UCSD-AML1 (cell line): ENCODE measurements around the gene ALDH3B1.

ENCODE experiments used
- DNase-seq: peaks from one replicate; lab custom pipeline; 2025; ENCODE audit not compliant: unreplicated experiment; lab: John Stamatoyannopoulos, UW

The ALDH3B1 gene

DNA sequence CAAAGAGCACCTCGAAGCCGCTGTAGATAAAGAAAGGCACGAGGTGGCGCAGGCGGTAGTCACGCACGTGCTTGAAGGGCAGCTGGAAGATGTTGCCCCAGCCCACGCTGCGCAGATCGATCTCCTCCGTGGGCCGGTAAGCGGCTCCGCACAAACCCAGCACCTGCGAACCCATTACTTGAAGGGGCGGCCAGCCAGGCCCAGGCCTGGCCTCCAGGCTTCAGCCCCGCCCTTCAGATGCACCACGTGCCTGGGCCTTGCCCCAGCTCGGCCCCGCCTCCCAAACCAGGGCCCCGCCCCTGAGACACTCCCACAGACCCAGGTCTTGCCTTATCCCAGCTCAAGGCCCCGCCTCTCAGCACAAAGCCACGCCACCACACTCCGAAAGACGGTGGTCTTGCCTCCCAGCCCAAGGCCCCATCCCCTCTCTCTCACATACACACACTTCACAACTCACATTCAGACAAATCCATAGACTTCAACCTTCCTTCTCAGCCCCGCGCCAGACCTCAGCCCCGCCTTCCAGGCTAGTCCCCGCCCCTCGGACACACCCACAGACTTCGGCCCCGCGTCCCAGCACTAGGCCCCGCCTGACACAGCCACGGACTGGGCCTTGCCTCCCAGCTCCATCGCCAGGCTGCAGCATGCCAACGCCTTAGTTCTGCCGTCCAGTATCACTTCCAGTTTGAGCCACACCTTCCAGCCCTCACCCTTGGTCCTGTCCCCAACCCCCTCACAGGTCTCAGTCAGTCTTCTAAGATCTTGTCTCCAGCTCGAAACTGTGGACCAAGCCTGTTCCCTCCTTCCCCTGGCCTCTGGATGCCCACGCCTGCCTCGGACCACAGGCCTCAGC, 13.3 kb upstream of the ALDH3B1 start:
- DNase-seq: no peak

DNA sequence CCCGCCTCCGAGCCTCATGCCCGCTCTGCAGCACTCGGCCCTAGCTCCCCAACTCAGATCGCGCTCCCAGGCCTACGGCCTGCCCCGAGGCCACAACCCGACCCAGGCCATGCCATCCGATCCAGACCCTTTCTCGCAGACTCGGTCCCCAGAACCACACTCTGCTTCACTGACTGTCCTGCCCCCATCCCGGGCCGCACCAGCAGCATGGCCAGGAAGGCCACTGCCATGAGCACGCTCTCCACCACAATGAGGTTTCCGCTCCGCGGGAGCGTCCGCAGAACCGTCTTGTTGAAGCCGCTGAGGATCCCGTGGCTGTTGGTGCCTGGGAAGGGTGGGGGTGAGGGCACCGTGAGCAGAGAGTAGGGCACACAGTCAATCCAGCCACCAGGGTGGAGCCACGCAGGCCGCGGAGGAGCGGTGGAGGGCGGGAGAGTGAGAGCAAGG, 12.6 kb upstream of the ALDH3B1 start:
- DNase-seq: no peak

DNA sequence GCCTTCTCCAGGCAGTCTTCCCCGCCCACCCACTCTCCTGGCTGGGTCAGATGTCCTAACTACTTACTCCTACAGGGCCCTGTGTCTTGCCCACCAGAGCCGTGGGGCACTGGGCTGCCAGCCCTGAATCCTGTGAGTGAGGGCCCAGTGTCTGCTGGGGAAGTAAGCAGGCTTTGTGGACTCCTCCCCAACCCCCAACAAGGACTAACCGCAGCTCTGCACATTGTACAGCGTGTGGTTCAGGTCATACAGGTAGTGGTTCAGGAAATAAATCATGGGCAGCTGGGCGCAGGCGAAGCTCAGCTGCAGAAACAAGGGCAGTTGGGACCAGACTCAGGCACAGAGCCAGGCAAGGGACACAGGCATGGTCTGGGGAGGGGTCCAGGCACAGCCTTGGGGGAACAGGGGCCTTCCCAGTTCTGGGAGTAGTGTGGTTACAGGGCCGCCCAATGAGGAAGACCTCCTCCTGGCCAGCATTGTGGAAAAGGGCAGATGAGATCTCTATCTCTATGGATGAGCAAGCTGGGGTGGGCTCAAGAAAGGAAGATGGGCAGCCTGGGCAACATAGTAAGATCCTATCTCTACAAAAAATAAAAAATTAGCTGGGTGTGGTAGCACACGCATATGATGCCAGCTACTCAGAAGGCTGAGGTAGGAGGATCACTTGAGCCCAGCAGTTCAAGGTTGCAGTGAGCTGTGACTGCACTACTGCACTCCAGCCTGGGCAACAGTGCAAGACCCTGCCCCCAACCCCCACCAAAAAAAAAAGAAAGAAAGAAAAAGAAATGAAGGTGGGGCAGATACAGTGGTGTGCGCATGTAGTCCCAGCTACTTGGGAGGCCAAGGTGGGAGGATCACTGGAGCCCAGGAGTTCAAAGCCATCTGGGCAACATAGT, 11.7 kb upstream of the ALDH3B1 start:
- DNase-seq: no peak

DNA sequence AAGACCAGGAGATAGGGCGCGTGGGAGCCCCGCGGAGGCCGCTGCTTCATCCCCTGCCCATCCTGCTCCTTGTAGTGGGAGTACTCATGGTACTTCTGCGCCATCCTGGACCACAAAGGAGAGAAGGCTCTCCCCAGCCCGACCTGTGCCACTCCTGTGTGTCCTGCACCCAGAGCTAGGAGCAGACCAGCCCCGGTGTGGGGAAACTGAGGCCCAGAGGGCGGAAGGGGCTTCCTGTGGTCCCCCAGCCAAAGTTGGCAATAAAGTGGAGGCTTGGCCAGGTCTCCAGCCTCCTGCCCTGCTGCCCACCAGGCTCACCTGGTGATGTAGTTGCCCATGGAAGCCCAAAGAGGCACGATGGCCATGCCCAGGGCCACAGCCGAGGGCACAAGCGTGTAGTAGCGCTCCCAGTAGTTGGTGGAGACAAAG, 10.9 kb upstream of the ALDH3B1 start:
- no peak for DNase-seq

DNA sequence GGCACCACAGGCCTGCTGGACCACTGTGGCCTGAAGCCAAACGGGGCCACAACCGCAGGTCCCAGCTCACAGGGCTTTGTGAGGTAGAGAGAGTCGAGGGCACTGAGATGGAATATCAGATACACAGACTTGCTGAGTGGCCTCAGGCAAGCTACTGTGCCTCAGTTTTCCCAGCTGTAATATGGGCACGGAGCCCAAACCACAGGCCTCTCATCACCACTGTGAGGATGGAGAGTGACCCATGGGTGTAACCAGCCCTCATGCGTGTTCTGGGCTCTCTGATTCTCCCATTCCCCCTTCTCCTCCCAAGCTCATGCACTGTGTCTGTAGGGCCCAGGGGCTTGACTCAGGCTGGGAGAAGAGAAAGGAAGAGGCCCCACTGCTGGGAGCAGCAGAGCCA, 10.4 kb upstream of the ALDH3B1 start:
- DNase-seq: no peak

DNA sequence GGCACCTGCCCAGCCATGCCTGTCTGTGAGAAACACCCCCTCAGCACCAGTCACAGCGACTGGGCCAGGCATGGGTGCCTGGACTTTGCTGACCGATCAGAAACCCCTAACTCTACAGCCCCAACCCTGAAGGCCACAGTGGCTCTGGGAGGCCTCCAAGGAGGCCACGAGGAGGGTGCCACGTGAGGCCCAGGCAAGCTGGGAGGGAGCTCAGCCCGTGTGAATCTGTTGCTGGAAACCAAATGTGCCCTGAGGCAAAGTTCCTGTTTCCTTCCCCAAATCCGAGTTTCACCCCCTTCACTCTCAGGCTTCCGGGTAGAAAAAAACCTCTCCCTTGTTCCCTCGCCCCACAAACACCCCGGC, 7.6 kb upstream of the ALDH3B1 start:
- no peak for DNase-seq

DNA sequence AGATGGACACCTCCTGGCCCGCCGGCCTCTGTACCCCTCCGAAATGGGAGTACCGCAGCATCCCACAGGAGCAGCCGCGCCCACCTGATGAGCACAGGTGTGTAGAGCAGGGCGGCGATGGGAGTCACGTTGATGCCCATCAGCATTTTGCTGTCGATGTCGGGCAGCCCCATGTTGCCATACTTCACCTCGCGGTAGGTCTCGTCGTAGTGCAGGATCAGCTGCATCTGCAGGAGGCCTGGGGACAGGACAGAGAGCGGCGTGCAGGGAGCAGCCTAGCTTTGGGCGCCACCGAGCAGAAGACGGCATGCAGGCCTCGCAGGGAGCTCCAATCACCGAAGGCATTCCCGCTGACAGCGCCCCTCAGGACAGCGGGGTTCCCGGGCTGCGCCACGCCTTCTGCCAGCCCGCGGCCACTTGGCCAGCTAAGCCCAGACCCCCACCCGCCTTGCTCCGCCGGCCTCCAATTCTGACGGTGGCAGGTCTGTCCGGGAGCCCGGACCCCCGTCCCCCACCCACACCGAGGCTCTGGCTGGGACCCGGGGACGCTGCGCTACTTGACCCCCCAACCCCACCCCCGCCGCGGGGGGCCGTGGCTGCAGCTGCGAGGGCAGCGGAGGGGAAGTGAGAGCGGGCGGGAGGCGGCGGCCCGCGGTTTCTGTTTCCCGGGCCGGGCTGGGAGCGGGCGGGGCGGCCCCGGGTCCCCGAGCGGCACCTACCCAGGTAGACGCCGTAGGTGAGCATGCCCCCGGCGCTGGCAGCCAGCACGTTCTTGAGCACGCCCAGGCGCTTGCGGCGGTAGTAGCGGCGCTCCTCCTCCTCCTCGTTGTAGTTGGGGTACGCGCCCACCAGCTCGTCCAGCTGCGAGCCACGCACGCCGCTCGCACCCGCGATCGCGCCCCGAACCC, 6.9 kb upstream of the ALDH3B1 start:
- no peak for DNase-seq

DNA sequence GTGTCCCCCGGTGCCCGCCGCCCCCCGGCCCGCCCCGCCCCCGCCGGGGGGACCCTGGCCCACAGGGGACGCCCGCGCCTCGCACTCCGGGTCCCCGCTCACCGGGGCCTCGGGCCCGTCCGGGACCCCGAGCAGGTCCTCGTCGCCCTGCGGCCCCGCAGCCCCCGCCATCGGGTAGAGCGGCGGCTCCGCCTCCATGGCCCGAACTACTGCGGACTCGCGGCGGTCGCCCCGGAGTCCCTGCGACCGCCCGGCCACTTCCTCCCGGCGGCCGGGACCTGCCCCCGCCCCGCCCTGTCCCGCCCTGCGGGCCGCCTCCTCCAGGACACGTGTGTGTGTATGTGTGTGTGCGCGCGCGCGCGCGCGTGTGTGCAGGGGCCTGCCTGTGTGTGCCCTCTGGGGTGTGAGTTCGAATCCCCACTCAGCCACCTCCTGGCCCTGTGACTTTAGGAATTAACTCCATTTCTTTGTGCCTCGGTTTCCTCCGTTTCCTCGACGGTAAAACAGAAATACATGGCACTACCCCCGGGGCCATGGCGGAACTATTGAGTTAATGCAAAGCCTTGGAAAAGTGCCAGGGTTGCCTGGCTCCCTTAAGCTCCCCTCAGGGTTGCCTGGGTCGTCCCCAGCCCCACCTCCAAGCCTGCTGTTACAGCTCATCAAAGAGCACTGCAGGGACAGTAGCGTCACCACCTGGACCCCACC, 6.1 kb upstream of the ALDH3B1 start, which contains the start of gene UNC93B1:
Gene UNC93B1, minus strand, starts transcription at position 252 of the 705 bp plus-strand sequence. Its CDS starts 54 bp downstream, at position 198.
- DNase-seq: peak; percentile 93

DNA sequence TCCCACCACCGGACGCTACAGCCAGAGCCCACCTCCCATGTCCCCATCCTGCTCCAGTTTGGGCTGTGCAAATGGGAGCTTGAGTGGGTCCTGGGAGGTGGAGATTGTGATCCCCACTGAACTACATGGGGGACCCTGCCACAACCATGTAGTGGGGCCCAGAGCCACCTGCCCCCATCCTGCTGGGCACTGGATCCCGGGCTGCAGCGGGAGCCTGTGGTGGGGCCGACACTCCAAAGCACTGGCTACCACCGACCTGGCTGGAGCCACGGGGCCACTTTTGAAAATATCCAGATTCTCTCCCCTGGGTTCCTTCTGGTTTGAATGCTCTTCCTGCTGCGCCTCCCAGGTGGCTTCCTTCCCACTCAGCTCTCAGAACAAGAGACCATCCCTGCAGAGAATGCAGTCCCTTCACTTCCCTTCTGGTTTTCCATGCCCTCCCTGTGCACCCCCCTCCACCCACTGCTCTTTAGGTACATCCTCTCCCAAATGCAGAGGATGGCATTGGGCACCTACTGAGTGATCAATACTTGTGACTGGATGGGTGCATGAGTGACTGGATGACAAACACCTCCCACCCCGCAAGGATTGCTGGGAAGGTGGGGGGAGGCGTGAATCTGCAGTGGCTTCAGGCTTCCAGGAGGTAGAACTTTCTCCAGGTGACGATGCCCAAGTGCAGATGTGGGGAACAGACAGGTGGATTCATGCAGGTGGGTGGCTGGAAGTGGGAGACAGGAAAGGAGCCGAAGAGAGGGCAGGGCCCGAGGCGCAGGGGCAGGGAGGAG, 5.4 kb upstream of the ALDH3B1 start:
- no peak for DNase-seq

DNA sequence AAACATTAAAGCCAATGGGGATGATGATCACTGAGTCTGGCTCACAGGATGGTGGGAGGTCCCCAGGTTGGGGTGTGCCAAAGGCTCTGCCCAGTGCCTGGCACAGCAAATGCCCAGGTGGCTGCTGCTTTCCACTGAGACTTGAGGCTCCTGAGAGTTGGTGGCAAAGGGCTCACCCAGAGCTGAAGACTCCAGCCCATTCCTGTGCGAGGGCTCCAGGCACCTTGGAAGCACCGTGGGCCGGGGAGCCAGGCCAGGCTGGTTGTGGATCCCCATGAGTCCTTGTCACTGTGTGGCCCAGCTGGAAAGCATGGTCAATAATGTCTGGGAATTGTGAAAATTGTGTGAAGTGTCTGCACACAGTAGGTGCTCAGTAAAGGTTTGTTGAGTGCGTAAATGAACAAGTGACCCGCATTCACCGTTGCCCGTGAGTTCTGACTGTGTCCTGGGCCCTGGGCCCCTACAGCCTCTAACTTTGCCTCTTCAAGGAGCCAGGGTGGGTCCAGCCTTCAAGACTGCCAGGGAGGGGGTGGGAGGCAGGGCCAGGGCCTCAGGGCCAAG, 3.4 kb upstream of the ALDH3B1 start:
- no peak for DNase-seq

DNA sequence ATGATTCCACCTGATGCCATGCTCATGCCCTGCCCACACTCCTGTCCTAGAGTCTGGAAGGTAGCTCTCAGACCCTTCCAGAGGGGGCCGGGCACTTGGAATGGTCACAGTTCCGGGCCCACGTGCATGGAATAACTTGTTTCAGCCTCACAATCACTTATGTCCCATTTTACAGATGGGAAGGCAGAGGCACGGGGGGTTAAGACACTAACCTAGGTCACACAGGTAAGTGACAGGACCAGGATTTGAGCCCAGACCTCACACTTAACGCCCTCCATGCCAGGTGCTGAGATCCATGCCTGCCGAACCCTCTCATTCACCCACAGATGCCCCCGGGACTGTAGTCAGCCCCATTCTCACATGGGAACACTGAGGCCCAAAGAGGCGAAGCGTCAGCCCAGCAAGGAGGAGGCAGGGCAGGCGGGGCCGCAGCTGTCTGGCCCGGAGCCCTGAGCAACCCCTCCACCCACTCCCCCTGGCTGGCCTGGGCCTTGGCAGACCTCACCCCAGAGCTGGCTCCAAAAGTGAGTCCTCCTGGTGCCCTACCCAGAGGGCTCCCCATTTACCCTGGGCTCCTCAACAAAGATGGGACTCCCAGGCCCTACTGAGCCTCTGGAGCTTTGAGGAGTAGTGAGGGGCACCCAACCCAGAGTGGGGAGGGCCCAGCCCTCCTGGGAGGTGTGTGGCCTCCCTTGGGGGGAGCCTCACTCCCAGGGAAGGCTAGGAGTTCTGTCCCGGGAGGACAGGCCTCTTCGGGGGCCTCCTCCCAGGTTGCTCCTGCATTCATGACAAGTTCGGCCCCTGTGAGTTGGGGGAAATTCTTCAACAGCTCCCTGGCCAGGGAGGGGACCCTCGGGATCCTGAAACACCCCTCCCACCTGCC, 2.4 kb upstream of the ALDH3B1 start:
- DNase-seq: no peak

DNA sequence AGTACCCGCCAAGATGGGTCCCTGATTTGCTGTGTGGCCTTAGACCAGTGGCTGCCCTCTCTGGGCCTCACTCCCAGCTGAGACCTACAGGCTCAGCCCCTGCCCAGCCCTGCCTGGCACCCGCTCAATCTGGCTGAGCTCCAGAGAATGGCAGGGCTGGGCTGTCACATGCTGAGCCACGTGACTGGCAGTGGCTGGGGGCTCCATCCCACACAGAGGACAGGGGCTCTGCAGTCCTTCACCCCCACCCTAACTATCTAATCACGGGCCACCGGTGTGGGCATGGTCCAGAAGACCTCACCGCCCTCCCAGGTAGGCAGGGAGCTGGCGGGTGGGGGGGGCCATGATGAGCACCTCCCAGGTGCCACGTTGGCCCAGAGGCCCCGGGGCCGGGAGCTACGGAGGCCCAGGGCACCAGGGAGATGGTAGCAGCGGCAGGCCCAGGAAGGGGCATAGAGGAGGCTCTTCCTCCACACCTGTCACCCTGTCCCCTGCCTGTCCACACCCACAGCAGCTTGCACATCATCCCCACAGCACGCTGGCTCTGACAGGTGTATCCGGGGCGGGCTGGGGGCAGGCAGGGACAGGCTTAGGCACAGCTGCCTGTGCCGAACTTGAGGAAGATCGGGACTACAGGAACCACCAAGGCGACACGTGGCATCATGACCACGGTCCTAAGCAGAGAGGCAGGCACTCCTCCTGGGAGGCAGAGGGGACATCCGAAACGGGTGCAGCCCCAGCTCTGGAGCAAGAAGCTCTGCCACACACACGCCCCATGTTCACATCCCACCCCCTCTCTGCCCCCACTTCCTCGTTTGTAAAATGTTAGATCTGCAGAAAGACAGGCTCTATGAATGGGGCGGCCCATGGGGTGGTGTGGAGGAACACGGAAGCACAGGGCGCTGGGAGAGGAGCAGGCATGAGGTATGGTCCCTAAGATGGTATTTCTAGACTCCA, 1.5 kb upstream of the ALDH3B1 start:
- DNase-seq: no peak

DNA sequence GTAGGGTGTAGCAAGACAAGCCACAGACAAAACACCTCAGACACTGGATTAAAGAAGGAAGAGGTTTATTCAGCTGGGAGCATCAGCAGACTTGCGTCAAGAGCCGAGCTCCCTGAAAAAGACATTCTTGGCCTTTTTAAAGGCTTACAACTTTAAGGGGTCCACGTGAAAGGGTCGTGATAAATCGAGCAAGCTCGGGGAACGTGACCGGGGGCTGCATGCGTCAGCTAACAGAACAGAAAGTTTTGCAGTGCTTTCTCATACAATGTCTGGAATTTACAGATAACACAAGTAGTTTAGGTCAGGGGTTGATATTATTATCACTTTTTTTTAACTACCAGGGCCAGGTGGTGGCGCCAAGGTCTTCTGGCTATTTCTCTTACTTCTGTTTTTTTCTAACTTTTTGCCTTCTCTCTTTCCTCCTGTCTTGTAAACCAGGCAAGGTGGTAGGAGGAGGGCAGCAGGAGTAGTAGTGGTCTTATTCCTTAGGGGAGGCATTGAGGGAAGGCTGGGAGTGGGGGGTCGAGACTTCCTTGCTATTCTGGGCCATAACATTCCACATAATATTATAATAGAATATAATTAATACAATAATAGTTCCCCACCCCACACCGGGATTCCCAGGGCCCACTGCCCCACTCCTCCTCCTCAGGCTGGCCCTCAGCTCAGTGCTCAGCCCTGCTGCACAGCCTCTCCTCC, 587 bp upstream of the ALDH3B1 start:
- DNase-seq: peak; percentile 42

DNA sequence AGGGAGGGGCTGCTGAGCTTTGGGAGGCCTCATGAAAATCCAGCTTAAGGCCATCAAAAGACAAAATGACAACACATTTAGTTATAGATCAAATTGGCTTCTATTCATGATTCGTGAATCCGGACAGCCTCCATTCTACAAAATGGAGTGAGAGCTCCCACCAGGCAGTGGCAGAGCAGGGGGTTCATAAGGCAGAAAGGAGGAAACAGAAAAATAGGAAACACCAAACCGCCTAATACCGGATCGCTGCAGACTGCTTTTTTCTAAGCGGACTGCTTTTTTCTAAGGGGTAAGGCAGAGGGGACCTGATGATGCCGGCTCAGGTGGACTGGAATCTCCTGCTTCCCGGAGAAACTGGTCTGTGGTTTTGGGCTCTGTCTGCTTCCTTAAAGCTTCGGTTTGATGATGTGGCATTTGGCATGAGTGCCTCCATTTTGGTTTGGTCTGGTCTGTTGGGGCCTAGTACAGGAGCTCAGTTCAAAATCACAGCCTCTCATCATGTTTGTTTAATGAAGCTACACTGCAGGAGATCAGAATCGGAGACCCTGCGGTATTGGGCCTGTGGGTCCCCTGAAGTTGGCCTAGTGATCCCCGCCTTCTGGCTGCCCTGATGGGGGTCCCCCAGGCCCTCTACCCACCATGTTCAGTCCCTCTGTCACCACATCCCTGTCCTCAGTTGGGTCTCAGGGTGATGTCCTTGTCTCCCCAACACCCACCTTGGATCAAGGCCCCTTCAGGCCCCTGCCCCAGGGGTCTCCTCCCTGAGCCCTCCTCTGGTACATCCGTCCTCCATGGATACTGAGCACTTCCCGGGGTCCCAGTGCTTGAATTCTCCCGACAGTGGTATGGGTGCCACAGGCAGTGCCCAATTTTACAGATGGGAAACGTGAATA, 1.2 kb downstream of the ALDH3B1 start:
- no peak for DNase-seq

DNA sequence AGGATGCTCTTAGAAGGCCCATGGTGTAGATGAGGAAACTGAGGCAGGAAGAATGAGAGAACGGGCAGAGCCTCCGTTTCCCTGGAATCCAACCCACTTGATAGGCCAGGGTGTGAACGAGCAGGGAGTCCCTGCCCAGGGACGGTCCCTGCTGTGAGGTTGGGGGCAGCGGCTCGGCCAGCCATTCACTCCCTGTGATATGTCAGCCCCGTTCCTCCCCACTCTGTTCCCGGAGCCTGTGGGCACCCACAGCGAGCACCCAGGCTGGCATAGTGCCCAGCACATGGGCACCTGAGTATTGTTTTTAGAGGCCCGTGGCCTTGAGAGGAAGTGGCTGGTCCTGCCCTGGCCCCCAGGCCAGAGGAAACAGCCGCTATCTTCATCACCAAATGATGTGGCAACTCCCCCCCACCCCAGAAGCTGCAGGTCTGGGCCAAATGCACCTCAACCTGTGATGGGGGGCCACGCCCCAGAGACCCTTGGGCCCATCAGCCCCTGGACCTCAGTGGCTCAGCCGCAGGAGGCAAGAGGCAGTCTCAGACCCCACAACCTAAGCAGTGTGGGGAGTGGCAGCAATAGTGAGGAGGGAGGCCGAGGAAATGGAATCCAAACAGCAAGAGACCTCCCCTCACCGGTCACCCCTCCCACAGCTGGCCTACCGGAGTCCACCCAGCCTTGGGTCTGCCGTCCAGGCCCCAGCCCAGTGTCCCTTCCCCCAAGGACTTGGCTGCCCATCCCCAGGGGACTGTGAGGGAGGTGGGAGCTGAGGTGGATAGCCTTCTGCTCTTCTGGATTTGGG, 2.1 kb downstream of the ALDH3B1 start:
- DNase-seq: no peak
